LNCaP clone FGC (cell line): ENCODE results near the gene ITPR2.

Experiments used
- DNase-seq: peaks from one replicate; pipeline ENCODE4 v3.0.0-alpha.2; 2011; ENCODE audit warnings: low read depth
- H3K4me3 ChIP-seq: 2 replicates; pipeline ENCODE4 v1.5.1; 2011; ENCODE audit warnings: mild to moderate bottlenecking, low read depth, low read length, control low read depth
- CTCF ChIP-seq: IDR thresholded peaks from 2 replicates; pipeline ENCODE4 v1.5.1; 2012; ENCODE audit warnings: mild to moderate bottlenecking; ENCODE audit not compliant: control insufficient read depth, insufficient read depth; ENCODE audit errors: extremely low read depth

The ITPR2 gene

GRCh38 chr12:26861690-26862089 lies 28.7 kb upstream of the ITPR2 start:
- no peak for DNase-seq
- TF ChIP-seq CTCF: no peak
- no peak overlapping the region for H3K4me3 ChIP-seq

- no peak for TF ChIP-seq CTCF
- H3K4me3 ChIP-seq: no peak overlapping the region
- no peak for DNase-seq
Observed at GRCh38 chr12:26857465-26858176, 24.6 kb upstream of the ITPR2 start.

GRCh38 chr12:26855337-26855736 lies 22.3 kb upstream of the ITPR2 start:
- DNase-seq: no peak
- no peak overlapping the region for H3K4me3 ChIP-seq
- TF ChIP-seq CTCF: no peak

- no peak for DNase-seq
- H3K4me3 ChIP-seq: no peak overlapping the region
- TF ChIP-seq CTCF: no peak
Observed at GRCh38 chr12:26854031-26854390, 21.0 kb upstream of the ITPR2 start.

GRCh38 chr12:26853303-26854030 lies 20.5 kb upstream of the ITPR2 start:
- DNase-seq: no peak
- no peak overlapping the region for H3K4me3 ChIP-seq
- peak; percentile 90 for TF ChIP-seq CTCF

GRCh38 chr12:26851031-26851809 lies 18.2 kb upstream of the ITPR2 start:
- no peak overlapping the region for H3K4me3 ChIP-seq
- DNase-seq: no peak
- TF ChIP-seq CTCF: no peak
